H1 (cell line): ENCODE measurements around the gene SPTB. TPM values are rescaled to one million over a fixed set of nuclear protein-coding genes. Genes with fewer than 3 reads are reported as not detected.

Experiments used
- CTCF ChIA-PET: fragments of 300-600 bp; sonication (Branson Sonifier 250); formaldehyde crosslinking; loops from one replicate; lab custom pipeline; 2021; ENCODE audit not compliant: partially characterized antibody; lab: Charles Lee
- POLR2A ChIA-PET: fragments of 300-600 bp; sonication (Branson Sonifier 250); formaldehyde crosslinking; loops from one replicate; lab custom pipeline; 2021; ENCODE audit warnings: inconsistent platforms; ENCODE audit not compliant: partially characterized antibody; lab: Charles Lee
- DNase-seq, 2 experiments: peaks; one replicate each; pipeline versions ENCODE4 v3.0.0 to v3.0.0-alpha.2; 2010 to 2022; ENCODE audit warnings: low spot score in 2 of 2, low read depth in 1 of 2, mixed read lengths in 1 of 2
- FAIRE-seq: peaks from 2 replicates; lab custom pipeline; 2011; peaks lifted over from hg19 to GRCh38; lab: Jason Lieb, UNC
- H2AFZ ChIP-seq: 2 replicates; pipeline ENCODE4 v1.8.1; 2012; ENCODE audit warnings: low read length, inconsistent platforms
- H2AK5ac ChIP-seq: 2 replicates; pipeline ENCODE4 v1.6.1; 2013; ENCODE audit warnings: low read depth, low read length
- H2BK120ac ChIP-seq: replicated peaks from 2 replicates; pipeline ENCODE3; 2013; ENCODE audit warnings: low read depth, low read length, inconsistent platforms
- H2BK12ac ChIP-seq: 2 replicates; pipeline ENCODE4 v1.6.1; 2013; ENCODE audit warnings: low read depth, low read length
- H2BK15ac ChIP-seq: 2 replicates; pipeline ENCODE4 v1.6.1; 2013; ENCODE audit warnings: low read length
- H2BK20ac ChIP-seq: 2 replicates; pipeline ENCODE4 v1.6.1; 2013; ENCODE audit warnings: low read length
- H2BK5ac ChIP-seq: 2 replicates; pipeline ENCODE4 v1.6.1; 2013; ENCODE audit warnings: low read depth, low read length
- H3K14ac ChIP-seq: 2 replicates; pipeline ENCODE4 v1.6.1; 2013; ENCODE audit warnings: inconsistent platforms; ENCODE audit not compliant: insufficient read length
- H3K18ac ChIP-seq: 2 replicates; pipeline ENCODE4 v1.6.1; 2013; ENCODE audit warnings: low read length; ENCODE audit errors: extremely low read depth
- H3K23ac ChIP-seq: 2 replicates; pipeline ENCODE4 v1.6.1; 2013; ENCODE audit warnings: inconsistent platforms; ENCODE audit not compliant: insufficient read length
- H3K23me2 ChIP-seq: 2 replicates; pipeline ENCODE4 v1.6.1; 2013; ENCODE audit warnings: low read depth, low read length
- H3K27ac ChIP-seq: 2 replicates; pipeline ENCODE4 v1.6.1; 2011; ENCODE audit warnings: low read depth, low read length, inconsistent platforms
- H3K27me3 ChIP-seq, 4 experiments: replicated peaks in 1 of 4; 1 replicate in 1 of 4; 2 replicates in 3 of 4; pipeline versions ENCODE4 v1.6.1 to v1.8.1; 2011 to 2013; ENCODE audit warnings: low read length in 3 of 4, mild to moderate bottlenecking in 3 of 4, inconsistent platforms in 2 of 4, mixed read lengths in 2 of 4, moderate library complexity in 1 of 4; ENCODE audit not compliant: control insufficient read depth in 3 of 4, insufficient read depth in 3 of 4; ENCODE audit errors: extremely low read depth in 1 of 4
- H3K36me3 ChIP-seq, 4 experiments: 2 replicates each; pipeline versions ENCODE4 v1.6.1 to v1.8.1; 2011 to 2013; ENCODE audit warnings: mild to moderate bottlenecking in 4 of 4, low read length in 3 of 4, moderate library complexity in 2 of 4, control low read depth in 1 of 4, inconsistent platforms in 1 of 4; ENCODE audit not compliant: insufficient read depth in 4 of 4, control insufficient read depth in 2 of 4
- H3K4ac ChIP-seq: replicated peaks from 2 replicates; pipeline ENCODE3; 2013; ENCODE audit warnings: low read length, low read depth, mixed read lengths, inconsistent platforms; ENCODE audit not compliant: insufficient read length
- H3K4me1 ChIP-seq, 4 experiments: replicated peaks in 1 of 4; 1 replicate in 1 of 4; 2 replicates in 3 of 4; pipeline versions ENCODE4 v1.6.1 to v1.8.1; 2011 to 2013; ENCODE audit warnings: low read length in 3 of 4, inconsistent platforms in 2 of 4, mixed read lengths in 1 of 4; ENCODE audit not compliant: insufficient read depth in 4 of 4, control insufficient read depth in 3 of 4
- H3K4me2 ChIP-seq, 2 experiments: 2 replicates each; pipeline versions ENCODE4 v1.6.1 to v1.8.1; 2011 to 2013; ENCODE audit warnings: low read depth in 2 of 2, low read length in 2 of 2, control low read depth in 1 of 2, inconsistent platforms in 1 of 2, mild to moderate bottlenecking in 1 of 2; ENCODE audit not compliant: insufficient read depth in 1 of 2
- H3K4me3 ChIP-seq, 4 experiments: fragments of 200-600, 300-600 bp in 1 of 4; sonication (generic), shearing (Covaris generic), sonication (Bioruptor Twin) in 1 of 4; 2 replicates each; pipeline versions ENCODE4 v1.5.1 to v1.8.1; 2011 to 2016; ENCODE audit warnings: low read length in 4 of 4, low read depth in 3 of 4, control low read depth in 2 of 4, inconsistent platforms in 2 of 4, mild to moderate bottlenecking in 2 of 4, mixed read lengths in 1 of 4, moderate library complexity in 1 of 4; ENCODE audit not compliant: insufficient read depth in 2 of 4; ENCODE audit errors: extremely low read depth in 1 of 4
- H3K56ac ChIP-seq: replicated peaks from 2 replicates; pipeline ENCODE3; 2013; ENCODE audit warnings: low read depth, mild to moderate bottlenecking, mixed read lengths, low read length, inconsistent platforms; ENCODE audit not compliant: insufficient read length
- H3K79me1 ChIP-seq: 2 replicates; pipeline ENCODE4 v1.6.1; 2013; ENCODE audit warnings: low read depth, low read length, control low read depth
- H3K79me2 ChIP-seq, 2 experiments: 2 replicates each; pipeline versions ENCODE4 v1.6.1 to v1.8.1; 2012 to 2013; ENCODE audit warnings: low read length in 2 of 2, mild to moderate bottlenecking in 2 of 2, inconsistent platforms in 1 of 2; ENCODE audit not compliant: insufficient read depth in 2 of 2, control insufficient read depth in 1 of 2
- H3K9ac ChIP-seq, 4 experiments: replicated peaks in 1 of 4; 1 replicate in 1 of 4; 2 replicates in 3 of 4; pipeline versions ENCODE4 v1.6.1 to v1.8.1; 2011 to 2013; ENCODE audit warnings: low read depth in 3 of 4, low read length in 3 of 4, control low read depth in 2 of 4, mild to moderate bottlenecking in 2 of 4, moderate library complexity in 2 of 4, inconsistent platforms in 1 of 4; ENCODE audit errors: extremely low read depth in 1 of 4
- H3K9me3 ChIP-seq, 2 experiments: 2 replicates each; pipeline versions ENCODE4 v1.6.1 to v1.8.1; 2012 to 2013; ENCODE audit warnings: mild to moderate bottlenecking in 2 of 2, moderate library complexity in 2 of 2, control low read depth in 1 of 2, inconsistent platforms in 1 of 2, low read depth in 1 of 2, low read length in 1 of 2, mixed read lengths in 1 of 2; ENCODE audit not compliant: insufficient read depth in 2 of 2
- H4K20me1 ChIP-seq, 2 experiments: replicated peaks in 1 of 2; 2 replicates each; pipeline versions ENCODE3 to v1.8.1; 2011 to 2013; ENCODE audit warnings: inconsistent platforms in 2 of 2, low read length in 2 of 2, mild to moderate bottlenecking in 1 of 2; ENCODE audit not compliant: insufficient read depth in 2 of 2, control insufficient read depth in 1 of 2
- H4K5ac ChIP-seq: 2 replicates; pipeline ENCODE4 v1.6.1; 2013; ENCODE audit warnings: low read length, low read depth, mixed read lengths, inconsistent platforms; ENCODE audit not compliant: insufficient read length
- H4K8ac ChIP-seq: 2 replicates; pipeline ENCODE4 v1.8.0; 2013; ENCODE audit warnings: mild to moderate bottlenecking, moderate library complexity, low read length, inconsistent platforms; ENCODE audit not compliant: insufficient read depth; ENCODE audit errors: extremely low read depth
- H4K91ac ChIP-seq: replicated peaks from 2 replicates; pipeline ENCODE3; 2013; ENCODE audit warnings: low read length, mixed read lengths, inconsistent platforms; ENCODE audit not compliant: insufficient read length
- CBX8 ChIP-seq: fragments of 300-800, 300-1000 bp; sonication (generic); IDR thresholded peaks from 2 replicates; pipeline ENCODE4 v1.7.1; 2016; ENCODE audit warnings: low read depth, low read length, borderline replicate concordance
- GABPA ChIP-seq: IDR thresholded peaks from 2 replicates; pipeline ENCODE4 v1.6.1; 2011; ENCODE audit warnings: mild to moderate bottlenecking, low read length, moderate library complexity, borderline replicate concordance; ENCODE audit not compliant: insufficient read depth
- KDM5A ChIP-seq: fragments of 200-600 bp; IDR thresholded peaks from 2 replicates; pipeline ENCODE4 v1.7.1; 2012; ENCODE audit warnings: mild to moderate bottlenecking, low read length, inconsistent platforms, mixed read lengths
- NRF1 ChIP-seq: IDR thresholded peaks from 2 replicates; pipeline ENCODE4 v1.6.1; 2011; ENCODE audit warnings: mild to moderate bottlenecking, low read depth, low read length, improper control_type of control experiment
- RAD21 ChIP-seq, 2 experiments: IDR thresholded peaks in 1 of 2; conservative IDR thresholded peaks in 1 of 2; 2 replicates each; pipeline ENCODE4 v1.6.1; 2011; ENCODE audit warnings: low read depth in 2 of 2, low read length in 2 of 2, improper control_type of control experiment in 1 of 2, inconsistent platforms in 1 of 2, mild to moderate bottlenecking in 1 of 2, moderate library complexity in 1 of 2
- TAF7 ChIP-seq: optimal IDR thresholded peaks from 2 replicates; pipeline ENCODE3; 2011; ENCODE audit warnings: low read depth, mild to moderate bottlenecking, inconsistent platforms, low read length, moderate library complexity, borderline replicate concordance
- TCF12 ChIP-seq: IDR thresholded peaks from 2 replicates; pipeline ENCODE4 v1.6.1; 2011; ENCODE audit warnings: low read depth, mild to moderate bottlenecking, low read length
- WGBS, 2 experiments: shearing (Covaris generic) in 1 of 2; methylation state at CpG; one replicate each; pipeline versions ENCODE4 v1.1.6 to v1.1.7; 2013 to 2015; ENCODE audit warnings: low lambda C conversion rate in 2 of 2, mixed read lengths in 2 of 2, inconsistent platforms in 1 of 2, low coverage in 1 of 2, missing lambda C conversion rate in 1 of 2; ENCODE audit not compliant: insufficient replicate concordance in 2 of 2, insufficient coverage in 1 of 2, insufficient read length in 1 of 2; ENCODE audit errors: extremely low coverage in 1 of 2, missing lambda C conversion rate in 1 of 2; 5-methylcytosine and 5-hydroxymethylcytosine counted together
- polyA plus RNA-seq, 7 experiments: library from polyadenylated mRNA; depleted of rRNA in 3 of 7; stranded (reverse) in 5 of 7; unstranded in 2 of 7; fragments of >200 nt in 5 of 7; fragments of 200-250 nt in 2 of 7; gene quantifications; 1 replicate in 5 of 7; 2 replicates in 1 of 7; 4 replicates in 1 of 7; pipeline versions ENCODE4 v1.2.1 to v1.2.3, GENCODE V29; 2011 to 2013; ENCODE audit warnings: missing spikeins in 2 of 7, mixed read lengths in 2 of 7
- total RNA-seq: library from RNA; stranded (reverse); fragmentation: NEBNext Ultra II Directional; extraction: Animal tissue kit (Norgen Biotek cat#: 25700); gene quantifications from 2 replicates; pipeline ENCODE4 v1.2.1, GENCODE V29; 2021
- TF ChIP-seq, protein P1 (sequence below), 3 experiments: IDR thresholded peaks; 1 replicate in 2 of 3; 2 replicates in 1 of 3; pipeline versions ENCODE4 v1.5.1 to v1.6.1; 2011; ENCODE audit warnings: low read length in 3 of 3, mild to moderate bottlenecking in 3 of 3, inconsistent platforms in 2 of 3, low read depth in 1 of 3, moderate library complexity in 1 of 3; ENCODE audit not compliant: insufficient read depth in 1 of 3; ENCODE audit errors: control extremely low read depth in 1 of 3

SPTB gene
- total and polyA plus RNA-seq, 2 of the 8 experiments (the other 6 are each of a cell fraction or from before 2014, with no cell fraction given) = 0.30 to 2.4 TPM

GRCh38 chr14:64769096-64770020, 110.3 kb downstream of the SPTB start:
- FAIRE-seq = no peak
- no peak overlapping the region for H3K14ac ChIP-seq
- H3K27me3 ChIP-seq = peaks cover 0 to 2% (median 0%) of the 10 kb centered on the region in 4 experiments; a peak in 2 of 7 replicates
- no peak overlapping the region for H3K9ac ChIP-seq
- no peak overlapping the region for H3K23ac ChIP-seq
- no peak overlapping the region for H3K4ac ChIP-seq
- peaks cover 14 to 20% of the 10 kb centered on the region in 2 experiments for H3K9me3 ChIP-seq
- peaks cover 4 to 18% (median 11%) of the 10 kb centered on the region in 4 experiments for H3K4me1 ChIP-seq
- no peak overlapping the region; the same call in 1 of the 2 replicates for H4K8ac ChIP-seq
- no peak overlapping the region for H2BK20ac ChIP-seq
- no peak overlapping the region for H2BK15ac ChIP-seq
- no peaks in the 10 kb centered on the region for H3K36me3 ChIP-seq
- CTCF ChIA-PET = interaction anchor here (0.6 to 7.6 kb wide), 10 partner anchors 8 to 313 kb away, joined by 3 to 64 read pairs (median 5); no protein-coding TSS in a partner anchor
- H3K27ac ChIP-seq = no peak overlapping the region
- no peaks in the 10 kb centered on the region for H3K79me2 ChIP-seq
- H2AK5ac ChIP-seq = no peak overlapping the region
- H2BK120ac ChIP-seq = no peak overlapping the region
- H3K79me1 ChIP-seq = no peaks in the 10 kb centered on the region
- POLR2A ChIA-PET = interaction anchor here (1.0 to 1.5 kb wide), 2 partner anchors 54 to 382 kb away, joined by 3 read pairs; partner anchors contain the start of gene MTHFD1
- H4K20me1 ChIP-seq = peaks cover 0 to 6% of the 10 kb centered on the region in 2 experiments
- no peak overlapping the region for H2AFZ ChIP-seq
- no peak overlapping the region for H3K56ac ChIP-seq
- no peak overlapping the region for H4K5ac ChIP-seq
- no peak for DNase-seq
- peaks cover 6% of the 10 kb centered on the region; the same call in 1 of the 2 replicates for H3K23me2 ChIP-seq
- no peak overlapping the region for H3K4me3 ChIP-seq
- H2BK12ac ChIP-seq = no peak overlapping the region; the same call in 1 of the 2 replicates
- no peak overlapping the region for H3K18ac ChIP-seq
- no peak overlapping the region for H4K91ac ChIP-seq
- 88% methylated on average over 17 of the region's 17 CpGs; no CpG with 5 or more reads in 1 of the 2 experiments for WGBS, 2 experiments
- H3K4me2 ChIP-seq = no peak overlapping the region
- no peak overlapping the region for H2BK5ac ChIP-seq
- TF ChIP-seq KDM5A = no peak
- no peak for TF ChIP-seq TAF7
- TF ChIP-seq RAD21 (IDR thresholded peaks at IDR 0.05 in 1 of 2, conservative IDR thresholded peaks at IDR 0.05 in 1 of 2; ENCODE audit: low read depth in 2 of 2, low read length in 2 of 2) = no peak
- TF ChIP-seq NRF1 = no peak
- TF ChIP-seq, protein P1, sequence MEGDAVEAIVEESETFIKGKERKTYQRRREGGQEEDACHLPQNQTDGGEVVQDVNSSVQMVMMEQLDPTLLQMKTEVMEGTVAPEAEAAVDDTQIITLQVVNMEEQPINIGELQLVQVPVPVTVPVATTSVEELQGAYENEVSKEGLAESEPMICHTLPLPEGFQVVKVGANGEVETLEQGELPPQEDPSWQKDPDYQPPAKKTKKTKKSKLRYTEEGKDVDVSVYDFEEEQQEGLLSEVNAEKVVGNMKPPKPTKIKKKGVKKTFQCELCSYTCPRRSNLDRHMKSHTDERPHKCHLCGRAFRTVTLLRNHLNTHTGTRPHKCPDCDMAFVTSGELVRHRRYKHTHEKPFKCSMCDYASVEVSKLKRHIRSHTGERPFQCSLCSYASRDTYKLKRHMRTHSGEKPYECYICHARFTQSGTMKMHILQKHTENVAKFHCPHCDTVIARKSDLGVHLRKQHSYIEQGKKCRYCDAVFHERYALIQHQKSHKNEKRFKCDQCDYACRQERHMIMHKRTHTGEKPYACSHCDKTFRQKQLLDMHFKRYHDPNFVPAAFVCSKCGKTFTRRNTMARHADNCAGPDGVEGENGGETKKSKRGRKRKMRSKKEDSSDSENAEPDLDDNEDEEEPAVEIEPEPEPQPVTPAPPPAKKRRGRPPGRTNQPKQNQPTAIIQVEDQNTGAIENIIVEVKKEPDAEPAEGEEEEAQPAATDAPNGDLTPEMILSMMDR (IDR thresholded peaks at IDR 0.05; ENCODE audit: control extremely low read depth in 1 of 3, insufficient read depth in 1 of 3, low read depth in 1 of 3, low read length in 3 of 3) = no peak
- no peak for TF ChIP-seq CBX8
- TF ChIP-seq GABPA = no peak
- TF ChIP-seq TCF12 = no peak
